HG03521 (cell line): Measurements from ENCODE around the gene STAMBP.
"Not testable (repeated sequence)": the region's sequence is repeated elsewhere in the genome, so short reads cannot be mapped to it uniquely, and the experiment has no call there.

ENCODE experiments used
- ATAC-seq: cut with Tn5 transposase; IDR thresholded peaks from one replicate; pipeline ENCODE4 v1.9.1; 2021; ENCODE audit warnings: mild to moderate bottlenecking, moderate library complexity; ENCODE audit not compliant: unreplicated experiment

The STAMBP gene

GRCh38 chr2:73828818-73829570 lies at the start of gene STAMBP:
TSS of gene STAMBP (plus strand) at chr2:73828961. CDS start at chr2:73830857, 1,896 bp downstream.
- ATAC-seq, result peak; percentile 76

- peak; percentile 99 for ATAC-seq
Measured at GRCh38 chr2:73779467-73780236, 49.1 kb upstream of the STAMBP start, which contains the start of gene DUSP11. TSS of gene DUSP11 (minus strand) at chr2:73780103. CDS start at chr2:73779974, 129 bp downstream.

- ATAC-seq, result no peak
Measured at GRCh38 chr2:73780237-73780582, 48.6 kb upstream of the STAMBP start.

- ATAC-seq, result not testable (repeated sequence)
Measured at GRCh38 chr2:73783402-73783801, 45.4 kb upstream of the STAMBP start.

- not testable (repeated sequence) for ATAC-seq
Measured at GRCh38 chr2:73783883-73784282, 44.9 kb upstream of the STAMBP start, which contains the start of gene C2orf78. TSS of gene C2orf78 (plus strand) at chr2:73784183. CDS start at chr2:73784310, 127 bp downstream.

GRCh38 chr2:73811878-73812277 lies 16.9 kb upstream of the STAMBP start:
- no peak for ATAC-seq

- no peak for ATAC-seq
Measured at GRCh38 chr2:73812635-73813034, 16.1 kb upstream of the STAMBP start.

- ATAC-seq, result no peak
Measured at GRCh38 chr2:73818296-73818695, 10.5 kb upstream of the STAMBP start.

- peak; percentile 67 for ATAC-seq
Measured at GRCh38 chr2:73821227-73821626, 7.5 kb upstream of the STAMBP start.

GRCh38 chr2:73821669-73822068 lies 7.1 kb upstream of the STAMBP start:
- ATAC-seq, result no peak

GRCh38 chr2:73822276-73822675 lies 6.5 kb upstream of the STAMBP start:
- no peak for ATAC-seq

- no peak for ATAC-seq
Measured at GRCh38 chr2:73822991-73823390, 5.8 kb upstream of the STAMBP start.

- no peak for ATAC-seq
Measured at GRCh38 chr2:73823416-73823815, 5.3 kb upstream of the STAMBP start.

GRCh38 chr2:73823916-73824523 lies 4.7 kb upstream of the STAMBP start:
- no peak for ATAC-seq

- ATAC-seq, result no peak
Measured at GRCh38 chr2:73825408-73825807, 3.4 kb upstream of the STAMBP start.

GRCh38 chr2:73827018-73827417 lies 1.7 kb upstream of the STAMBP start:
- ATAC-seq, result no peak

- ATAC-seq, result no peak
Measured at GRCh38 chr2:73827660-73828388, 937 bp upstream of the STAMBP start.

GRCh38 chr2:73828389-73828817 lies 358 bp upstream of the STAMBP start:
- no peak for ATAC-seq

GRCh38 chr2:73830871-73831401 lies 2.2 kb downstream of the STAMBP start:
- ATAC-seq, result no peak

GRCh38 chr2:73832930-73833329 lies 4.2 kb downstream of the STAMBP start:
- no peak for ATAC-seq
